Cerebellar nuclear complex (tissue), 1 donor: ENCODE measurements around the gene MRPL45.

Experiments
- DNase-seq, 2 experiments: peaks; one replicate each; lab custom pipeline; 2025; lab: John Stamatoyannopoulos, UW

MRPL45 gene

GRCh38 chr17:38349097-38349730 lies 52.2 kb downstream of the MRPL45 start:
- DNase-seq: peak in 1 of 2 experiments; percentile 88

- no peak for DNase-seq
Observed at GRCh38 chr17:38350035-38350434, 53.1 kb downstream of the MRPL45 start.

GRCh38 chr17:38351412-38352222 lies 54.6 kb downstream of the MRPL45 start, which contains the start of gene SOCS7:
SOCS7 (plus strand) TSS chr17:38351844; CDS start chr17:38352053, 209 bp downstream.
- DNase-seq: peak in 1 of 2 experiments; percentile 66

GRCh38 chr17:38352245-38353085 lies 55.5 kb downstream of the MRPL45 start:
- no peak for DNase-seq

GRCh38 chr17:38353086-38353604 lies 56.2 kb downstream of the MRPL45 start:
- DNase-seq: no peak

- no peak for DNase-seq
Observed at GRCh38 chr17:38353668-38354067, 56.7 kb downstream of the MRPL45 start.

GRCh38 chr17:38354466-38354865 lies 57.5 kb downstream of the MRPL45 start:
- DNase-seq: peak in 1 of 2 experiments; percentile 12

GRCh38 chr17:38355251-38355650 lies 58.3 kb downstream of the MRPL45 start:
- no peak for DNase-seq

- peak in 1 of 2 experiments; percentile 76 for DNase-seq
Observed at GRCh38 chr17:38357486-38358123, 60.6 kb downstream of the MRPL45 start.

GRCh38 chr17:38358586-38359513 lies 61.9 kb downstream of the MRPL45 start:
- DNase-seq: peak; percentile 65 to 96

- no peak for DNase-seq
Observed at GRCh38 chr17:38361694-38362465, 64.9 kb downstream of the MRPL45 start.

- no peak for DNase-seq
Observed at GRCh38 chr17:38363016-38363415, 66.0 kb downstream of the MRPL45 start.

- no peak for DNase-seq
Observed at GRCh38 chr17:38364741-38365140, 67.8 kb downstream of the MRPL45 start.

- no peak for DNase-seq
Observed at GRCh38 chr17:38369124-38369886, 72.3 kb downstream of the MRPL45 start.
